ENCODE results near the gene ABCD3. TPM values are rescaled to one million over a fixed set of nuclear protein-coding genes. Genes with fewer than 3 reads are reported as not detected.
A peak's percentile ranks its signal among the peaks of the same experiment; 100 is the strongest.

The ABCD3 gene
- total and polyA plus RNA-seq, 3 donors from 2014 or later = 27.0 to 45.6 (median 45.2) TPM

DNA sequence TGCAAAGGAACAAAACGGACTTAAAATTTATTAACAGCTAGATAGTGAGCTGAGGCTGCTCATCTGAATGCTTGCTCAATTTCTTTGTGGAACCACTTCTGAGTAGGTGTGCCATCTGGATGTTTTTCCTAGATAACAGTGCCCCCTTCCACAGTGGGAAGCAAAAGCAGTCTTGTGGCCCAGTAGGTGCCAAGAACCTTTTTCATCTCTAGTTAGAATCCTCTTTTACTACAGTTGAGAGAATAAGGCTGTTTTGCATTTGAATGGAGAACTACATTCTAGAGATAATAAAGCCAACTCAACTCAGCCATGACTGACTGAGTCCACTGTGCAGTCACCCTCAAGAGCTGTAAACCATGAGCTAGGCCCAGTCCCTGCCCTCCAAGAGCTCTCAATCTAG, 110.1 kb downstream of the ABCD3 start:
- Histone ChIP-seq H3K9me3 (no peaks in the 10 kb centered on the region), H3K4me3 (no peak overlapping the region), H3K36me3 (ENCODE audit: low read depth, missing control alignments) (no peaks in the 10 kb centered on the region), H3K4me1 (peaks cover 9% of the 10 kb centered on the region), H3K27me3 (no peaks in the 10 kb centered on the region), H3K27ac (peak overlapping the region in 1 of 2 donors; percentile 50)
- intact Hi-C loops (cut with DNase I; ENCODE audit: low total_unique reads) = loop anchor here (10.0 kb wide), 1 partner anchor 277 kb away; no protein-coding TSS in a partner anchor
- 45 to 66% methylated on average over 1 of the region's 1 CpG for WGBS, 2 donors
- TF ChIP-seq CTCF (IDR thresholded peaks at IDR 0.05) = no peak
- TF ChIP-seq POLR2A (IDR thresholded peaks at IDR 0.05) = no peak
- no peak for DNase-seq

DNA sequence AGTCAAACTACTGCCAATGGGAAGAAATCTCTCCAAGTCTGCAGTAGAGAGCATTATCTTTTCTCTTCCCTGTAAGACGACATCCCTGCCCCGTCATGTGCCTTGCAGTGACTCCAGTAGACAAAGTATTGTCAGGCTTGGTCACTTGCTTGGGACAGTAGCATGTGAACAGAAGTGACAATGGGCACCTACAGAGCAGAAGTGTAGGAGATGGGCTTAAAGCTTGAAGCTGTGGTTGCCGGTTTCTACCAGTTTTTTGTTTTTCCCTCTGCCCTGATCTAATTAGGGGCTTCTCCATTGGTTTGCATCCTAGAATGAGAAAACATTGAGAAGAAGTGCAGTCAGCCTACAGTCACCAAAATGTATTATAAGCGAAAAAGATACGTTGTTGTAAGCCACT, 110.6 kb downstream of the ABCD3 start:
- Histone ChIP-seq H3K27ac (no peak overlapping the region), H3K9me3 (no peaks in the 10 kb centered on the region), H3K36me3 (ENCODE audit: low read depth, missing control alignments) (no peaks in the 10 kb centered on the region), H3K4me1 (peaks cover 9% of the 10 kb centered on the region), H3K27me3 (no peaks in the 10 kb centered on the region), H3K4me3 (no peak overlapping the region)
- TF ChIP-seq POLR2A (IDR thresholded peaks at IDR 0.05) = no peak
- no peak for TF ChIP-seq CTCF (IDR thresholded peaks at IDR 0.05)
- 77 to 88% methylated on average over 5 of the region's 5 CpGs for WGBS, 2 donors
- intact Hi-C loops (cut with DNase I; ENCODE audit: low total_unique reads) = loop anchor here (10.0 kb wide), 1 partner anchor 276 kb away; no protein-coding TSS in a partner anchor
- DNase-seq = no peak

DNA sequence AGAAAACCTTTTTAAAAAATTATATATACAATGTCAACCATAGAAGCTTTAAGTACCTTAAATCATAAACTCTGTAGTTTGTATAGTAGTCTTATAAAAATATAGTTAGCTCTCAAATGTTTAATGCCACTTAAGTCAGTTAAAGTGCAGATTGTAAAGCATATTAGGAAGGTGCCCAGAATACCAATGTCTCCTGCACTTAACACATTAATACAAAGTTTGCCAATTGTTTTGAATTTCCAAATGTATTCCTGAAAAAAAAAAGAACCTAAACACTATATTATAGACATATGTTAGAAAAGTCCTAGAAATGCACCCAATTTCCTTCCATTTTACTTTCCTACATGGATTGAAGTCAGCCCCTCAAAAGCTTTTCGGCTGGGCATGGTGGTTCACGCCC, 111.2 kb downstream of the ABCD3 start:
- Histone ChIP-seq H3K36me3 (ENCODE audit: low read depth, missing control alignments) (no peaks in the 10 kb centered on the region), H3K4me1 (peaks cover 9% of the 10 kb centered on the region), H3K27me3 (no peaks in the 10 kb centered on the region), H3K27ac (no peak overlapping the region), H3K4me3 (no peak overlapping the region), H3K9me3 (no peaks in the 10 kb centered on the region)
- WGBS, 2 donors = 88 to 98% methylated on average over 2 of the region's 2 CpGs
- intact Hi-C loops (cut with DNase I; ENCODE audit: low total_unique reads) = loop anchor here (10.0 kb wide), 1 partner anchor 275 kb away; no protein-coding TSS in a partner anchor
- DNase-seq = no peak
- TF ChIP-seq CTCF (IDR thresholded peaks at IDR 0.05) = no peak
- TF ChIP-seq POLR2A (IDR thresholded peaks at IDR 0.05) = no peak

DNA sequence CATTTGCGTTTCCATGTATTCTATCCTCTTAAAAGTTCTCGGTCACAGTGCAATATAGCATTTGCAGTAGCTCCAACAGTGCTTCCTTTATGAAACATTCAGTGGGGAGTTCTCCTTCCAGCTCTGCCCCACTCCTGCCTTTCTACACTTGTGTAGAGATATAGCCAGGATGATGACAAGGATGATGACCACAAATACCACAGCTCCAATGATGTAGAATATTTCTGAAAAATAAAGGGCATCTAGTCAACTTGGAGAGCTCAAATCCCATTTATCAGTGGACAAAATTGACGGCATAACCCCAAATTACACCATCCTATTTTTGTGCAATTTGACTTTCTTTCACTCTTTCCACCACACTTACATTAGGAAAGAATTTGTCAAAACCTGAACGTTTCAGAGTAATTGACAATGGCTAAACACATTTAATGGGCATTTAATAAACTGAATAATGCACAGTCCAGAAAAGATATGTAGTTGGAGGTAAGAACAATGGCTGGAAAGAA, 112.2 kb downstream of the ABCD3 start:
- TF ChIP-seq CTCF (IDR thresholded peaks at IDR 0.05) (no peak), POLR2A (IDR thresholded peaks at IDR 0.05) (no peak)

GRCh38 chr1:94531664-94532063, 113.5 kb downstream of the ABCD3 start:
- TF ChIP-seq CTCF (IDR thresholded peaks at IDR 0.05) (no peak), POLR2A (IDR thresholded peaks at IDR 0.05) (no peak)
- intact Hi-C loops (cut with DNase I; ENCODE audit: low total_unique reads) = no loop called here
- no peaks in the 10 kb centered on the region for H3K27me3 ChIP-seq
- no peak for DNase-seq
- 77 to 94% methylated on average over 2 to 6 of the region's 6 CpGs for WGBS, 2 donors
- H3K36me3 ChIP-seq (ENCODE audit: low read depth, missing control alignments) = no peaks in the 10 kb centered on the region
- H3K4me3 ChIP-seq = no peak overlapping the region
- H3K4me1 ChIP-seq = peaks cover 21% of the 10 kb centered on the region
- no peak overlapping the region for H3K27ac ChIP-seq
- no peaks in the 10 kb centered on the region for H3K9me3 ChIP-seq

More for the DNA sequence above, 112.2 kb downstream of the ABCD3 start:
- WGBS, 2 donors = 77 to 89% methylated on average over 4 of the region's 4 CpGs
- Histone ChIP-seq H3K4me1 (peaks cover 9% of the 10 kb centered on the region), H3K36me3 (ENCODE audit: low read depth, missing control alignments) (no peaks in the 10 kb centered on the region), H3K27me3 (no peaks in the 10 kb centered on the region), H3K27ac (no peak overlapping the region), H3K9me3 (no peaks in the 10 kb centered on the region), H3K4me3 (no peak overlapping the region)
- DNase-seq = no peak
- intact Hi-C loops (cut with DNase I; ENCODE audit: low total_unique reads) = no loop called here
